PFSK-1 (cell line): Measurements from ENCODE around the gene CCDC169.

Experiments used
- FOXP2 ChIP-seq: optimal IDR thresholded peaks from 2 replicates; pipeline ENCODE3; 2011; ENCODE audit warnings: borderline replicate concordance, control low read depth, inconsistent platforms; ENCODE audit not compliant: insufficient read depth; ENCODE audit errors: extremely low read length, extremely low read depth
- POLR2AphosphoS5 ChIP-seq: IDR thresholded peaks from 2 replicates; pipeline ENCODE4 v1.6.1; 2012; ENCODE audit warnings: low read depth, mild to moderate bottlenecking, control low read depth, low read length, moderate library complexity
- REST ChIP-seq, 2 experiments: IDR thresholded peaks; 2 replicates each; pipeline versions ENCODE4 v1.6.1 to v1.8.0; 2011 to 2012; ENCODE audit warnings: low read depth in 2 of 2, low read length in 2 of 2, control low read depth in 1 of 2, inconsistent platforms in 1 of 2, mild to moderate bottlenecking in 1 of 2, moderate library complexity in 1 of 2; ENCODE audit not compliant: insufficient read depth in 1 of 2
- SIN3A ChIP-seq: IDR thresholded peaks from 2 replicates; pipeline ENCODE4 v1.6.1; 2012; ENCODE audit warnings: mild to moderate bottlenecking, low read length, moderate library complexity, borderline replicate concordance; ENCODE audit not compliant: insufficient read depth
- TAF1 ChIP-seq: IDR thresholded peaks from 2 replicates; pipeline ENCODE4 v1.6.1; 2012; ENCODE audit warnings: low read length, control low read depth, borderline replicate concordance; ENCODE audit not compliant: insufficient read depth

Gene CCDC169

GRCh38 chr13:36344173-36344572 is 46.6 kb upstream of the CCDC169 start:
- no peak for TF ChIP-seq TAF1
- TF ChIP-seq REST (IDR thresholded peaks at IDR 0.05; ENCODE audit: insufficient read depth in 1 of 2, low read depth in 2 of 2, low read length in 2 of 2): no peak
- TF ChIP-seq POLR2AphosphoS5: no peak
- TF ChIP-seq SIN3A: no peak
- TF ChIP-seq FOXP2: no peak

- TF ChIP-seq SIN3A: no peak
- TF ChIP-seq TAF1: no peak
- no peak for TF ChIP-seq POLR2AphosphoS5
- TF ChIP-seq REST (IDR thresholded peaks at IDR 0.05; ENCODE audit: insufficient read depth in 1 of 2, low read depth in 2 of 2, low read length in 2 of 2): no peak
- TF ChIP-seq FOXP2: no peak
These were observed 46.2 kb upstream of the CCDC169 start for GRCh38 chr13:36343766-36344165.

GRCh38 chr13:36342715-36343114 is 45.1 kb upstream of the CCDC169 start:
- TF ChIP-seq FOXP2: no peak
- no peak for TF ChIP-seq TAF1
- TF ChIP-seq POLR2AphosphoS5: no peak
- no peak for TF ChIP-seq REST (IDR thresholded peaks at IDR 0.05; ENCODE audit: insufficient read depth in 1 of 2, low read depth in 2 of 2, low read length in 2 of 2)
- no peak for TF ChIP-seq SIN3A

- TF ChIP-seq TAF1: no peak
- no peak for TF ChIP-seq POLR2AphosphoS5
- TF ChIP-seq FOXP2: no peak
- no peak for TF ChIP-seq SIN3A
- no peak for TF ChIP-seq REST (IDR thresholded peaks at IDR 0.05; ENCODE audit: insufficient read depth in 1 of 2, low read depth in 2 of 2, low read length in 2 of 2)
These were observed 44.1 kb upstream of the CCDC169 start for GRCh38 chr13:36341718-36342117.

DNA sequence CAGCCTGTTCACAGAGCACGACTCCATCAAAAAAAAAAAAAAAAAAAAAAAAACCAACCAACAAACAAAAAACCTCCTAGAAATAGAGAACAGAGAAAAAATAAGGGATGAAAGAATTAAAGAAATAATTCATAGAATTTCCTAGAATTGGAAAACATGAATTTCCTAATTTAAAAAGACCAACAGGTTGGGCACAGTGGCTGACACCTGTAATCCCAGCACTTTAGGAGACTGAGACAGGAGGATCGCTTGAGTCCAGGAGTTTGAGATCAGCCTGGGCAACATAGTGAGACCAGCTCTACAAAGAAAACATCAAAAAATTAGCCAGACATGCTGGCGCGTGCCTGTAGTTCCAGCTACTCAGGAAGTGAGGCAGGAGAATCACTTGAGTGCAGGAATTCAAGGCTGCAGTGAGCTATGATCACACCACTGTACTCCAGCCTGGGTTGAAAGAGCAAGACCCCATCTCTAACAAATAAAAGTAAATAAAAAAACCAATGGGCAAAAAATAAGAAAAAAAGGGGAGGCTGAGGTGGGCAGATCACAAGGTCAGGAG is 42.1 kb upstream of the CCDC169 start:
- TF ChIP-seq TAF1 (no peak), REST (IDR thresholded peaks at IDR 0.05; ENCODE audit: insufficient read depth in 1 of 2, low read depth in 2 of 2, low read length in 2 of 2) (no peak)
